Peyer's patch (tissue), 4 donors: ENCODE results near the gene TUB.

Experiments
- POLR2A ChIP-seq, 2 donors: fragments of 450-650 bp; IDR thresholded peaks; one replicate each; pipeline ENCODE4 v1.5.1; 2017; ENCODE audit warnings: antibody characterized with exemption in 2 of 2, mild to moderate bottlenecking in 2 of 2, moderate library complexity in 2 of 2
- TF ChIP-seq, protein P1 (sequence below), 6 experiments: fragments of 450-650 bp in 4 of 6; fragments of 200-600 bp in 2 of 6; sonication (generic) in 1 of 6; IDR thresholded peaks; one replicate each; pipeline ENCODE4 v1.5.1; 2017 to 2019; ENCODE audit warnings: antibody characterized with exemption in 6 of 6, mild to moderate bottlenecking in 3 of 6, moderate library complexity in 1 of 6

DNA sequence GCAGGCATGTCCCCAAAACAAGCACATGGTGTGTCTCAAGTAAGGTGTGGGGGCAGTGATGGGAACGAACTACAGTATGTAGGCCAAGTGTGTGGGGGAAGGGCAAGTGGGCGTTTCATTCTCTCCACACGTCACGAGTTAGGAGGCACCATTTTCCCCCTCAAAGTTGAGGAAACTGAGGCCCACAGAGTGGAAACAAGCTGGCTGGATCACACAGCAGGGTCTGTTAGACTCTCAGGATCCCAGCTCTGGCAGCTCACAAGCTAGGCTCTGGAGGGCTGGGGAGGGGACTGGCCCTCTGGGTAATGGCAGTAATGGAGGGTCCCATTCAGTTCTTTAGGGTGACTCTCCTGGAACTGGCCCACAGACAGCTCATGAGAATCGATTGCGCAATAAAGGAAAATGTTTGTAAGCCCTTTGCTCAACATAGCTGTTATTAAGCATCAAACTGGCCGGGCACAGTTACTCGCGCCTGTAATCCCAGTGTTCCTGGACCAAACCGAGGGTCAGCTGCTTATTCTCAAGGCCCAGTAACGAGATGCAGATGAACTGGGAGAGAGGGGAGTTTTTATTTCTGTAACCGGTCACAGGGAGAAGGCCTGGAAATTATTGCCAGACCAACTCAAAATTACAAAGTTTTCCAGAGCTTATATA is 24.1 kb upstream of the TUB start:
- TF ChIP-seq, protein P1, sequence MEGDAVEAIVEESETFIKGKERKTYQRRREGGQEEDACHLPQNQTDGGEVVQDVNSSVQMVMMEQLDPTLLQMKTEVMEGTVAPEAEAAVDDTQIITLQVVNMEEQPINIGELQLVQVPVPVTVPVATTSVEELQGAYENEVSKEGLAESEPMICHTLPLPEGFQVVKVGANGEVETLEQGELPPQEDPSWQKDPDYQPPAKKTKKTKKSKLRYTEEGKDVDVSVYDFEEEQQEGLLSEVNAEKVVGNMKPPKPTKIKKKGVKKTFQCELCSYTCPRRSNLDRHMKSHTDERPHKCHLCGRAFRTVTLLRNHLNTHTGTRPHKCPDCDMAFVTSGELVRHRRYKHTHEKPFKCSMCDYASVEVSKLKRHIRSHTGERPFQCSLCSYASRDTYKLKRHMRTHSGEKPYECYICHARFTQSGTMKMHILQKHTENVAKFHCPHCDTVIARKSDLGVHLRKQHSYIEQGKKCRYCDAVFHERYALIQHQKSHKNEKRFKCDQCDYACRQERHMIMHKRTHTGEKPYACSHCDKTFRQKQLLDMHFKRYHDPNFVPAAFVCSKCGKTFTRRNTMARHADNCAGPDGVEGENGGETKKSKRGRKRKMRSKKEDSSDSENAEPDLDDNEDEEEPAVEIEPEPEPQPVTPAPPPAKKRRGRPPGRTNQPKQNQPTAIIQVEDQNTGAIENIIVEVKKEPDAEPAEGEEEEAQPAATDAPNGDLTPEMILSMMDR (IDR thresholded peaks at IDR 0.05): no peak
- TF ChIP-seq POLR2A (IDR thresholded peaks at IDR 0.05): no peak
